HEK293 (cell line): ENCODE data around the gene SENP2.

Experiments used
- CTCF ChIA-PET: fragments of 350-600 bp; formaldehyde crosslinking; extraction: SDS; loops from one replicate; lab custom pipeline; 2021; ENCODE audit warnings: antibody characterized with exemption; lab: Yijun Ruan, JAX
- POLR2A ChIA-PET: fragments of 300-600 bp; formaldehyde crosslinking; extraction: SDS; loops from one replicate; lab custom pipeline; 2020; ENCODE audit warnings: antibody characterized with exemption, inconsistent platforms; lab: Yijun Ruan, JAX
- H3K27ac ChIP-seq: fragments of 200-500 bp; sonication (Bioruptor generic); 2 replicates; pipeline ENCODE4 v1.5.1; 2014; ENCODE audit warnings: low read depth, low read length, control low read depth, inconsistent platforms; ENCODE audit errors: extremely low read depth
- H3K36me3 ChIP-seq, 2 experiments: fragments of 200-500 bp in 1 of 2; sonication (Bioruptor generic) in 1 of 2; 1 replicate in 1 of 2; 2 replicates in 1 of 2; pipeline ENCODE4 v1.5.1; 2014 to 2017; ENCODE audit warnings: inconsistent platforms in 2 of 2, low read length in 2 of 2; ENCODE audit not compliant: control insufficient read depth in 2 of 2, insufficient read depth in 1 of 2
- H3K4me1 ChIP-seq: fragments of 200-500 bp; sonication (Bioruptor generic); 2 replicates; pipeline ENCODE4 v1.5.1; 2014; ENCODE audit warnings: mild to moderate bottlenecking, low read length, inconsistent platforms; ENCODE audit not compliant: control insufficient read depth, insufficient read depth
- H3K4me3 ChIP-seq: 2 replicates; pipeline ENCODE4 v1.5.1; 2011; ENCODE audit warnings: low read depth, mild to moderate bottlenecking, control low read depth, low read length, moderate library complexity
- H3K9me3 ChIP-seq: fragments of 200-500 bp; sonication (Bioruptor generic); 2 replicates; pipeline ENCODE4 v1.5.1; 2014; ENCODE audit warnings: low read depth, low read length, inconsistent platforms; ENCODE audit not compliant: control insufficient read depth, insufficient read depth
- GLIS1 ChIP-seq: fragments of 450-650 bp; formaldehyde crosslinking; IDR thresholded peaks from 2 replicates; pipeline ENCODE4 v1.5.1; 2016; ENCODE audit warnings: missing biosample characterization, missing genetic modification characterization
- HOXD13 ChIP-seq: sonication (generic); formaldehyde crosslinking; IDR thresholded peaks from 2 replicates; pipeline ENCODE4 v1.8.0; 2022; ENCODE audit warnings: missing genetic modification reagents, borderline replicate concordance
- PRDM6 ChIP-seq: fragments of 450-650 bp; formaldehyde crosslinking; IDR thresholded peaks from 2 replicates; pipeline ENCODE4 v1.5.1; 2017; ENCODE audit warnings: missing biosample characterization, missing genetic modification characterization
- ZBTB10 ChIP-seq: fragments of 450-650 bp; formaldehyde crosslinking; IDR thresholded peaks from 2 replicates; pipeline ENCODE4 v1.5.1; 2016; ENCODE audit warnings: missing biosample characterization, missing genetic modification characterization
- ZBTB8A ChIP-seq: fragments of 450-650 bp; formaldehyde crosslinking; IDR thresholded peaks from 2 replicates; pipeline ENCODE4 v1.5.1; 2016; ENCODE audit warnings: missing biosample characterization, missing genetic modification characterization
- ZFP3 ChIP-seq: fragments of 450-650 bp; formaldehyde crosslinking; IDR thresholded peaks from 2 replicates; pipeline ENCODE4 v1.5.1; 2016; ENCODE audit warnings: low read depth, missing biosample characterization, missing genetic modification characterization
- ZNF138 ChIP-seq: fragments of 450-650 bp; formaldehyde crosslinking; IDR thresholded peaks from 2 replicates; pipeline ENCODE4 v1.5.1; 2016; ENCODE audit warnings: missing biosample characterization, missing genetic modification characterization, borderline replicate concordance
- ZNF404 ChIP-seq: fragments of 450-650 bp; formaldehyde crosslinking; IDR thresholded peaks from 2 replicates; pipeline ENCODE4 v1.5.1; 2017; ENCODE audit warnings: missing biosample characterization, missing genetic modification characterization
- ZNF558 ChIP-seq: fragments of 450-650 bp; formaldehyde crosslinking; IDR thresholded peaks from 2 replicates; pipeline ENCODE4 v1.5.1; 2016; ENCODE audit warnings: missing biosample characterization, missing genetic modification characterization
- ZNF623 ChIP-seq: fragments of 450-650 bp; formaldehyde crosslinking; IDR thresholded peaks from 2 replicates; pipeline ENCODE4 v1.5.1; 2016; ENCODE audit warnings: missing biosample characterization, missing genetic modification characterization
- ZNF670 ChIP-seq: fragments of 450-650 bp; formaldehyde crosslinking; IDR thresholded peaks from 2 replicates; pipeline ENCODE4 v1.5.1; 2016; ENCODE audit warnings: missing biosample characterization, missing genetic modification characterization, low read depth
- ZNF776 ChIP-seq: fragments of 450-650 bp; formaldehyde crosslinking; IDR thresholded peaks from 2 replicates; pipeline ENCODE4 v1.5.0; 2017; ENCODE audit warnings: missing biosample characterization, missing genetic modification characterization, borderline replicate concordance

The SENP2 gene

GRCh38 chr3:185680231-185680630 lies 94.1 kb downstream of the SENP2 start:
- CTCF ChIA-PET: interaction anchor here (0.6 to 1.0 kb wide), 2 partner anchors 21 to 856 kb away, joined by 3 read pairs; no protein-coding TSS in a partner anchor
- Histone ChIP-seq H3K27ac (no peak overlapping the region), H3K9me3 (no peaks in the 10 kb centered on the region), H3K4me1 (no peaks in the 10 kb centered on the region), H3K4me3 (no peak overlapping the region), H3K36me3 (peaks cover 24 to 53% of the 10 kb centered on the region in 2 experiments)
- TF ChIP-seq ZFP3 (no peak), ZNF558 (tag by site-specific recombination) (no peak), ZBTB8A (no peak), ZNF138 (tag by site-specific recombination) (no peak), ZNF776 (tag by site-specific recombination) (no peak), ZNF670 (tag by site-specific recombination) (no peak), GLIS1 (tag by site-specific recombination) (no peak), ZNF623 (tag by site-specific recombination) (no peak), HOXD13 (CRISPR knock-in tag) (no peak), PRDM6 (no peak), ZNF404 (tag by site-specific recombination) (no peak), ZBTB10 (no peak)
- POLR2A ChIA-PET: no interaction called here
